Endothelial cell (in vitro differentiated cells): Measurements from ENCODE around the gene KCNC4. TPM values are rescaled to one million over a fixed set of nuclear protein-coding genes. Genes with fewer than 3 reads are reported as not detected.
A peak's percentile ranks its signal among the peaks of the same experiment; 100 is the strongest.

Experiments used
- DNase-seq: peaks from one replicate; pipeline ENCODE4 v3.0.0; 2021; ENCODE audit warnings: low spot score
- H3K27ac Mint-ChIP-seq: one replicate; pipeline ENCODE4 v1.8.0; 2021; ENCODE audit warnings: mixed read lengths, inconsistent platforms; ENCODE audit not compliant: unreplicated experiment
- H3K27me3 Mint-ChIP-seq: one replicate; pipeline ENCODE4 v1.8.0; 2021; ENCODE audit warnings: mild to moderate bottlenecking, moderate library complexity, mixed read lengths, inconsistent platforms; ENCODE audit not compliant: unreplicated experiment
- H3K36me3 Mint-ChIP-seq: one replicate; pipeline ENCODE4 v1.8.0; 2021; ENCODE audit warnings: mild to moderate bottlenecking, low read depth, mixed read lengths, inconsistent platforms; ENCODE audit not compliant: unreplicated experiment
- H3K4me1 Mint-ChIP-seq: one replicate; pipeline ENCODE4 v1.8.0; 2021; ENCODE audit warnings: mild to moderate bottlenecking, mixed read lengths, inconsistent platforms; ENCODE audit not compliant: unreplicated experiment
- H3K4me3 Mint-ChIP-seq: one replicate; pipeline ENCODE4 v1.8.0; 2021; ENCODE audit warnings: mild to moderate bottlenecking, mixed read lengths, inconsistent platforms; ENCODE audit not compliant: unreplicated experiment
- H3K9me3 Mint-ChIP-seq: one replicate; pipeline ENCODE4 v1.8.0; 2021; ENCODE audit warnings: mixed read lengths, inconsistent platforms; ENCODE audit not compliant: unreplicated experiment
- total RNA-seq: library from RNA; stranded (reverse); fragmentation: NEBNext Ultra II Directional; extraction: Animal tissue kit (Norgen Biotek cat#: 25700); gene quantifications from one replicate; pipeline ENCODE4 v1.2.1, GENCODE V29; 2021; ENCODE audit not compliant: unreplicated experiment
- TF ChIP-seq, protein P1 (sequence below): fragments of 200-600 bp; sonication (generic); IDR thresholded peaks from one replicate; pipeline ENCODE4 v1.5.0; 2021; ENCODE audit warnings: antibody characterized with exemption; ENCODE audit not compliant: unreplicated experiment

Gene KCNC4
- total RNA-seq, 1 donor from 2014 or later: 37.4 TPM

DNA sequence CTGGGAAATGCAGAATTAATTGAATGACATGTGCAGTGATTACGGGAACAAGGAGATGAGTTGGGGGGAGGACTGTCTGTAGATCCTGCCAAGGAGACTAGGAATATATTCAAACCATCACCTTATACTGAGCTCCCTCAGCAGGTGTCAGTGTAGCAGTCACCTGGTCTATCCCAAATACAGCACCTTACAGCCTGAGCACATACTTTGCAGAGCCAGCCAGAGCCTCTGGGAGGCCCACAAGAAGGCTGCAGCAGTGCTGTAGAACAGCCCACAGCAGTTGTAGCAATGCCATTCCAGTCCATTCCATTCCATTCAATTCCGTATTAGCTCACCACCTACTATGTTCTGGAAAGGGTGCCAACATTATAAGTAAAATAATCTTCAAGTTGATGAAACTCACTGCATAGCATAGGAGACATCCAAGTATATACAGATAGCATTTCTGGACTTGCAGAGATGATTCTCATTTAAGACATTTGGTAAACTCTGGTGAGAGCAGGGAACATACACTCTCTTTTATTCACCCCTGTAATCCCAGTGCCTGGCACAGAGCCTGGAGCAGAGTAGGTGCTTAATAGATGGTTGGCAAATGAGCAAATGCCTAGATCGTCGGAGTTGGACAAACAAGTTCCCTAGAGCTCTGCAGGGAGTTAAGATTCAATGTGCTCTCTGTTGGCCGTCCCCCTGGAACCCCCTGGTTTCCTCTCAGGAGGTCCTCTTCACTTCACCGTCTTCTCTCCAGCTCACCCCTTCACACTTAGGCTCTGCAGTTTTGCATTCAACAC is 44.7 kb downstream of the KCNC4 start:
- H3K27ac Mint-ChIP-seq: peak overlapping the region; percentile 92
- H3K4me3 Mint-ChIP-seq: no peak overlapping the region
- peaks cover 5% of the 10 kb centered on the region for H3K36me3 Mint-ChIP-seq
- H3K9me3 Mint-ChIP-seq: no peaks in the 10 kb centered on the region
- peaks cover 28% of the 10 kb centered on the region for H3K4me1 Mint-ChIP-seq
- no peak for DNase-seq
- no peaks in the 10 kb centered on the region for H3K27me3 Mint-ChIP-seq
- TF ChIP-seq, protein P1, sequence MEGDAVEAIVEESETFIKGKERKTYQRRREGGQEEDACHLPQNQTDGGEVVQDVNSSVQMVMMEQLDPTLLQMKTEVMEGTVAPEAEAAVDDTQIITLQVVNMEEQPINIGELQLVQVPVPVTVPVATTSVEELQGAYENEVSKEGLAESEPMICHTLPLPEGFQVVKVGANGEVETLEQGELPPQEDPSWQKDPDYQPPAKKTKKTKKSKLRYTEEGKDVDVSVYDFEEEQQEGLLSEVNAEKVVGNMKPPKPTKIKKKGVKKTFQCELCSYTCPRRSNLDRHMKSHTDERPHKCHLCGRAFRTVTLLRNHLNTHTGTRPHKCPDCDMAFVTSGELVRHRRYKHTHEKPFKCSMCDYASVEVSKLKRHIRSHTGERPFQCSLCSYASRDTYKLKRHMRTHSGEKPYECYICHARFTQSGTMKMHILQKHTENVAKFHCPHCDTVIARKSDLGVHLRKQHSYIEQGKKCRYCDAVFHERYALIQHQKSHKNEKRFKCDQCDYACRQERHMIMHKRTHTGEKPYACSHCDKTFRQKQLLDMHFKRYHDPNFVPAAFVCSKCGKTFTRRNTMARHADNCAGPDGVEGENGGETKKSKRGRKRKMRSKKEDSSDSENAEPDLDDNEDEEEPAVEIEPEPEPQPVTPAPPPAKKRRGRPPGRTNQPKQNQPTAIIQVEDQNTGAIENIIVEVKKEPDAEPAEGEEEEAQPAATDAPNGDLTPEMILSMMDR: no peak

- Mint-ChIP-seq H3K27ac (peak overlapping the region; percentile 92), H3K4me3 (no peak overlapping the region), H3K9me3 (no peaks in the 10 kb centered on the region), H3K4me1 (peaks cover 34% of the 10 kb centered on the region), H3K27me3 (no peaks in the 10 kb centered on the region), H3K36me3 (peaks cover 5% of the 10 kb centered on the region)
- peak; percentile 57 for DNase-seq
- TF ChIP-seq, protein P1: no peak
These were observed 45.3 kb downstream of the KCNC4 start for GRCh38 chr1:110255392-110255787.

DNA sequence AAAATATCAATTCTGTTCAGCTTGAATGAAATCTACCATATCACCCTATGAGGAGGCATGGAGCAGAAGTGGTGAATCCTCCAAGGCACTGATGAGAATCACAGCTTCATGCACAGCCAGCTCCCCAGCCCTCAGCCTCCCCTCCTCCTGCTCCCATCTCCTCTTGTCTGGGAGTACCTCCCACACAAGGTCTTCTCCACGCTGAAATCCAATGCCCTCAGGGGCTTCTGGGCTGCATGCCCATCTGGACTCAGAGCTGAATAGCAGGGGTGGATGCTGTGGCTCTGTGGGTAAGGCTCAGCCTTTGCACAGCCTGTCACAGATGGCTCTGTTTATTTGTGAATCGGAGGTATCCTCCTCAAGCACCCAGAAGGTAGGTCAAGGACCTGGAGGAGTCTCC is 48.6 kb downstream of the KCNC4 start:
- no peaks in the 10 kb centered on the region for H3K9me3 Mint-ChIP-seq
- H3K27me3 Mint-ChIP-seq: peaks cover 4% of the 10 kb centered on the region
- TF ChIP-seq, protein P1: no peak
- peaks cover 54% of the 10 kb centered on the region for H3K4me1 Mint-ChIP-seq
- no peak overlapping the region for H3K4me3 Mint-ChIP-seq
- H3K27ac Mint-ChIP-seq: no peak overlapping the region
- H3K36me3 Mint-ChIP-seq: no peaks in the 10 kb centered on the region
- no peak for DNase-seq

DNA sequence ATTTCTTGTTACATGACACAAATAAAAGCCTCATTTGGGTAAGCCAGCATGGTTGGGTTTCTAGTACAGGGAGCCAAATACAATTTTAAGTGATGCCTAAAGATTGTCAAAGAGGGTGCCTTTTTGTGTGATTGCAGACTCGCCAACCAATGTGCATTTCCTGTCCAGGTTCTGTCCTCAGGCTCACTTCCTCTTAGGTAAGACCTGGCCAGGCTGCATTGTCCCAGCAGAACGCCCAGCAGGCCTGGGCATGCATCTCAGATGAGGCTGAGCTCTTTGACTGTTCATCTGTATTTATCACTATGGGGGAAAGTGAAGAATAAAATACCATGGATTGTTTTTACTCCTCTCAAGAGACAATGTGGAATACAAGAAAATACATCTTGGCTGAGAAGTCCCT is 49.7 kb downstream of the KCNC4 start:
- H3K27ac Mint-ChIP-seq: no peak overlapping the region
- TF ChIP-seq, protein P1: no peak
- H3K9me3 Mint-ChIP-seq: no peaks in the 10 kb centered on the region

More for the DNA sequence above, 49.7 kb downstream of the KCNC4 start:
- H3K4me1 Mint-ChIP-seq: peaks cover 64% of the 10 kb centered on the region
- no peak overlapping the region for H3K4me3 Mint-ChIP-seq
- no peaks in the 10 kb centered on the region for H3K36me3 Mint-ChIP-seq
- DNase-seq: no peak
- H3K27me3 Mint-ChIP-seq: peaks cover 4% of the 10 kb centered on the region

Other genes with a start within 250 kb of the KCNC4 start
- 63.7 TPM for gene AHCYL1, start 225.5 kb upstream of the KCNC4 start, total RNA-seq
- gene STRIP1, start 175.7 kb upstream of the KCNC4 start, total RNA-seq: 65.0 TPM
- gene ALX3, start 139.6 kb upstream of the KCNC4 start, total RNA-seq: not detected
- not detected for gene UBL4B, start 97.9 kb upstream of the KCNC4 start, total RNA-seq
- gene SLC6A17, start 59.8 kb upstream of the KCNC4 start, total RNA-seq: 46.1 TPM
- 27.6 TPM for gene RBM15, start 129.1 kb downstream of the KCNC4 start, total RNA-seq
- gene SLC16A4, start 180.7 kb downstream of the KCNC4 start, total RNA-seq: 7.2 TPM
- gene LAMTOR5, start 197.4 kb downstream of the KCNC4 start, total RNA-seq: 135 TPM
- gene PROK1, start 240.8 kb downstream of the KCNC4 start, total RNA-seq: not detected